IMR-90 (cell line): ENCODE measurements around the gene TIAM2. TPM values are rescaled to one million over a fixed set of nuclear protein-coding genes. Genes with fewer than 3 reads are reported as not detected.

Experiments
- ATAC-seq: fragments of 200-7000 bp; cut with Tn5 transposase; 2 replicates; pipeline ENCODE4 v1.9.1; 2020; ENCODE audit warnings: low read depth, mild to moderate bottlenecking, moderate library complexity
- BruUV-seq: library from RNA; stranded (reverse); fragments of 400-500 nt; replicated peaks from 2 replicates; lab custom pipeline; 2021; lab: Mats Ljungman, UMichigan
- CTCF ChIA-PET: fragments of 300-600 bp; formaldehyde crosslinking; extraction: SDS; loops from one replicate; lab custom pipeline; 2021; ENCODE audit warnings: antibody characterized with exemption; lab: Yijun Ruan, JAX
- POLR2A ChIA-PET: fragments of 300-600 bp; sonication (Branson Sonifier 250); formaldehyde crosslinking; loops from one replicate; lab custom pipeline; 2022; ENCODE audit warnings: antibody characterized with exemption; ENCODE audit not compliant: unreplicated experiment; lab: Charles Lee
- DNase-seq: peaks from one replicate; pipeline ENCODE4 v3.0.0; 2013
- H2AFZ ChIP-seq: replicated peaks from 2 replicates; pipeline ENCODE3; 2013; ENCODE audit warnings: low read length, mild to moderate bottlenecking; ENCODE audit not compliant: poor library complexity
- H2AK5ac ChIP-seq: 2 replicates; pipeline ENCODE4 v1.6.1; 2013; ENCODE audit warnings: low read depth, low read length, inconsistent platforms
- H2AK9ac ChIP-seq: replicated peaks from 2 replicates; pipeline ENCODE3; 2013; ENCODE audit warnings: mild to moderate bottlenecking, low read depth, low read length, moderate library complexity; ENCODE audit not compliant: poor library complexity
- H2BK120ac ChIP-seq: 2 replicates; pipeline ENCODE4 v1.6.1; 2013; ENCODE audit warnings: low read depth, low read length, inconsistent platforms
- H2BK15ac ChIP-seq: 3 replicates; pipeline ENCODE4 v1.6.1; 2013; ENCODE audit warnings: low read depth, low read length, inconsistent platforms
- H2BK20ac ChIP-seq: 2 replicates; pipeline ENCODE4 v1.6.1; 2013; ENCODE audit warnings: low read depth, mild to moderate bottlenecking, inconsistent platforms, low read length, moderate library complexity
- H2BK5ac ChIP-seq: 2 replicates; pipeline ENCODE4 v1.6.1; 2013; ENCODE audit warnings: mild to moderate bottlenecking, low read depth, low read length, inconsistent platforms; ENCODE audit not compliant: poor library complexity, severe bottlenecking
- H3K14ac ChIP-seq: replicated peaks from 2 replicates; pipeline ENCODE4 v1.6.1; 2013; ENCODE audit warnings: low read depth, low read length, inconsistent platforms
- H3K18ac ChIP-seq: 2 replicates; pipeline ENCODE4 v1.6.1; 2013; ENCODE audit warnings: low read depth, low read length, control low read depth
- H3K23ac ChIP-seq: 2 replicates; pipeline ENCODE4 v1.6.1; 2013; ENCODE audit warnings: low read depth, low read length, inconsistent platforms
- H3K27ac ChIP-seq: 2 replicates; pipeline ENCODE4 v1.5.1; 2013; ENCODE audit warnings: mild to moderate bottlenecking, control low read depth, low read length; ENCODE audit not compliant: insufficient read depth
- H3K27me3 ChIP-seq: 2 replicates; pipeline ENCODE4 v1.6.1; 2013; ENCODE audit warnings: low read length; ENCODE audit not compliant: control insufficient read depth, insufficient read depth
- H3K36me3 ChIP-seq: 2 replicates; pipeline ENCODE4 v1.6.1; 2013; ENCODE audit warnings: low read length, mixed read lengths; ENCODE audit not compliant: control insufficient read depth, insufficient read depth
- H3K4ac ChIP-seq: 2 replicates; pipeline ENCODE4 v1.6.1; 2013; ENCODE audit warnings: low read depth, low read length, inconsistent platforms
- H3K4me1 ChIP-seq: 2 replicates; pipeline ENCODE4 v1.6.1; 2013; ENCODE audit warnings: low read length, mixed read lengths; ENCODE audit not compliant: control insufficient read depth, insufficient read depth
- H3K4me2 ChIP-seq: 2 replicates; pipeline ENCODE4 v1.6.1; 2013; ENCODE audit warnings: low read depth, mild to moderate bottlenecking, control low read depth, low read length, moderate library complexity
- H3K4me3 ChIP-seq: 2 replicates; pipeline ENCODE4 v1.5.1; 2013; ENCODE audit warnings: low read depth, mild to moderate bottlenecking, control low read depth, low read length, moderate library complexity; ENCODE audit not compliant: insufficient read depth
- H3K56ac ChIP-seq: 2 replicates; pipeline ENCODE4 v1.6.1; 2013; ENCODE audit warnings: low read length, inconsistent platforms; ENCODE audit not compliant: insufficient read depth; ENCODE audit errors: extremely low read depth
- H3K79me1 ChIP-seq, 2 experiments: 2 replicates each; pipeline ENCODE4 v1.6.1; 2013; ENCODE audit warnings: low read length in 2 of 2, inconsistent platforms in 1 of 2, low read depth in 1 of 2
- H3K9ac ChIP-seq: 2 replicates; pipeline ENCODE4 v1.6.1; 2013; ENCODE audit warnings: low read depth, low read length, control low read depth
- H3K9me1 ChIP-seq: 2 replicates; pipeline ENCODE4 v1.6.1; 2013; ENCODE audit warnings: low read length, inconsistent platforms; ENCODE audit not compliant: insufficient read depth
- H3K9me3 ChIP-seq: 2 replicates; pipeline ENCODE4 v1.6.1; 2013; ENCODE audit warnings: low read length; ENCODE audit not compliant: control insufficient read depth, insufficient read depth
- H4K20me1 ChIP-seq: 2 replicates; pipeline ENCODE4 v1.6.1; 2013; ENCODE audit warnings: low read length, inconsistent platforms; ENCODE audit not compliant: insufficient read depth
- H4K5ac ChIP-seq: 2 replicates; pipeline ENCODE4 v1.6.1; 2013; ENCODE audit warnings: mild to moderate bottlenecking, low read depth, low read length, control low read depth
- H4K8ac ChIP-seq, 2 experiments: 2 replicates each; pipeline ENCODE4 v1.6.1; 2013; ENCODE audit warnings: low read depth in 2 of 2, low read length in 2 of 2, control low read depth in 1 of 2, inconsistent platforms in 1 of 2
- H4K91ac ChIP-seq: 2 replicates; pipeline ENCODE4 v1.6.1; 2013; ENCODE audit warnings: low read depth, low read length, inconsistent platforms; ENCODE audit not compliant: insufficient read depth
- FOS ChIP-seq: fragments of 150-350 bp; IDR thresholded peaks from 2 replicates; pipeline ENCODE4 v1.6.1; 2016; ENCODE audit warnings: low read depth, low read length
- MAFK ChIP-seq: IDR thresholded peaks from 2 replicates; pipeline ENCODE4 v1.6.1; 2012; ENCODE audit warnings: low read depth, low read length, improper control_type of control experiment
- MXI1 ChIP-seq: IDR thresholded peaks from 2 replicates; pipeline ENCODE4 v1.6.1; 2012; ENCODE audit warnings: low read depth, mild to moderate bottlenecking, low read length, moderate library complexity, borderline replicate concordance
- POLR2A ChIP-seq: IDR thresholded peaks from 2 replicates; pipeline ENCODE4 v1.6.1; 2012; ENCODE audit warnings: mild to moderate bottlenecking, low read depth, low read length
- RCOR1 ChIP-seq: IDR thresholded peaks from 2 replicates; pipeline ENCODE4 v1.6.1; 2012; ENCODE audit warnings: mild to moderate bottlenecking, low read length, improper control_type of control experiment; ENCODE audit not compliant: insufficient replicate concordance
- WGBS, 2 experiments: methylation state at CpG; one replicate each; pipeline versions ENCODE4 v1.1.5 to v1.1.7; 2013; ENCODE audit warnings: missing lambda C conversion rate in 2 of 2; ENCODE audit not compliant: insufficient read length in 1 of 2; ENCODE audit errors: extremely low coverage in 2 of 2; 5-methylcytosine and 5-hydroxymethylcytosine counted together
- dilution Hi-C: fragments of 300-500 bp; cut with HindIII; formaldehyde crosslinking; loops from one replicate; pipeline ENCODE4 v1.14.3; 2018; ENCODE audit warnings: low sequenced_read_pairs; ENCODE audit not compliant: unreplicated experiment
- in situ Hi-C: fragments of 300-500 bp; cut with MboI; formaldehyde crosslinking; loops from 3 replicates; pipeline ENCODE4 v1.14.3; 2019; ENCODE audit warnings: low sequenced_read_pairs, inconsistent platforms, mixed read lengths
- intact Hi-C: fragments of 100-400 bp; cut with micrococcal nuclease; formaldehyde crosslinking; loops from 2 replicates; pipeline ENCODE4 v1.10.0; 2022
- polyA plus RNA-seq, 3 experiments: library from polyadenylated mRNA; depleted of rRNA; stranded (reverse); fragments of >200 nt; gene quantifications; 2 replicates each; pipeline ENCODE4 v1.2.3, GENCODE V29; 2012; ENCODE audit warnings: low replicate concordance in 1 of 3
- total RNA-seq: library from RNA; depleted of rRNA; stranded (reverse); fragments of >200 nt; gene quantifications from 2 replicates; pipeline ENCODE4 v1.2.3, GENCODE V29; 2012
- TF ChIP-seq, protein P1 (sequence below): fragments of 150-350 bp; IDR thresholded peaks from 2 replicates; pipeline ENCODE4 v1.6.1; 2017; ENCODE audit warnings: mild to moderate bottlenecking, antibody characterized with exemption, low read length, low read depth
- TF ChIP-seq, protein P2 (sequence below): conservative IDR thresholded peaks from 2 replicates; pipeline ENCODE4 v1.5.1; 2012; ENCODE audit warnings: mild to moderate bottlenecking, low read depth, low read length, improper control_type of control experiment

TIAM2 gene
- total and polyA plus RNA-seq, 2 of the 4 experiments (the other 2 are of a cell fraction) = 3.1 to 4.7 TPM

DNA sequence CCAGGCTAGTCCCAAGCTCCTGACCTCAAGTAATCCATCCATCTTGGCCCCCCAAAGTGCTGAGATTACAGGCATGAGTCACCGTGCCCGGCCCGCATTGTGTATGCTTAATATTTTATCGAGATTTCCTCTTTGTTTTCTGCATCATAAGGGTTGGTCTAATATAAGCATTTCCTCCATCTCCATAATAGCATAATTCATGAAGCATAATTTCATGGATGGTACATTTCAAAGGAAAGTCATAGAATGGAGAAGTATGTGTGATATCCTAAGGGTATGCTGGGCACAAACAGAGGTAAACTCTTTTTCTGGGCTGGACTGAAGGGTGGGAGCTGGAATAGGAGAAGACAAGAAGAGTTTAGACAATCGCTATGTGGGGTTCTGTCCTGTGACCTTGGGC, 17.5 kb upstream of the TIAM2 start:
- no peak overlapping the region for H3K4ac ChIP-seq
- no peak overlapping the region for H3K56ac ChIP-seq
- no TSS peak for BruUV-seq
- no peaks in the 10 kb centered on the region for H3K79me1 ChIP-seq
- no peak overlapping the region for H3K27ac ChIP-seq
- no peak overlapping the region for H3K4me2 ChIP-seq
- no peak overlapping the region for H2BK120ac ChIP-seq
- no peak overlapping the region for H2AFZ ChIP-seq
- H3K9me3 ChIP-seq = no peaks in the 10 kb centered on the region
- H2AK9ac ChIP-seq = no peak overlapping the region
- ATAC-seq = no peak
- intact Hi-C loops = no loop called here
- no peak overlapping the region for H4K5ac ChIP-seq
- H3K14ac ChIP-seq = no peak overlapping the region
- no peak overlapping the region for H3K23ac ChIP-seq
- no peak for DNase-seq
- H4K20me1 ChIP-seq = no peaks in the 10 kb centered on the region
- no peak overlapping the region for H2BK15ac ChIP-seq
- no CpG with 5 or more reads among the region's 5 CpGs for WGBS, 2 experiments
- POLR2A ChIA-PET = no interaction called here
- no peak overlapping the region for H4K8ac ChIP-seq
- H3K18ac ChIP-seq = no peak overlapping the region
- no peak overlapping the region for H2BK5ac ChIP-seq
- H3K9ac ChIP-seq = no peak overlapping the region
- no peaks in the 10 kb centered on the region for H3K36me3 ChIP-seq
- no peak overlapping the region for H3K4me3 ChIP-seq
- no peak overlapping the region for H2AK5ac ChIP-seq
- in situ Hi-C loops = no loop called here
- H4K91ac ChIP-seq = no peak overlapping the region
- H3K4me1 ChIP-seq = no peaks in the 10 kb centered on the region
- H3K27me3 ChIP-seq = no peaks in the 10 kb centered on the region
- no peak for TF ChIP-seq POLR2A
- no peak for TF ChIP-seq FOS
- TF ChIP-seq RCOR1 = no peak
- no peak for TF ChIP-seq MAFK
- TF ChIP-seq MXI1 = no peak
- TF ChIP-seq, protein P1, sequence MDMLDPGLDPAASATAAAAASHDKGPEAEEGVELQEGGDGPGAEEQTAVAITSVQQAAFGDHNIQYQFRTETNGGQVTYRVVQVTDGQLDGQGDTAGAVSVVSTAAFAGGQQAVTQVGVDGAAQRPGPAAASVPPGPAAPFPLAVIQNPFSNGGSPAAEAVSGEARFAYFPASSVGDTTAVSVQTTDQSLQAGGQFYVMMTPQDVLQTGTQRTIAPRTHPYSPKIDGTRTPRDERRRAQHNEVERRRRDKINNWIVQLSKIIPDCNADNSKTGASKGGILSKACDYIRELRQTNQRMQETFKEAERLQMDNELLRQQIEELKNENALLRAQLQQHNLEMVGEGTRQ = no peak
- TF ChIP-seq, protein P2, sequence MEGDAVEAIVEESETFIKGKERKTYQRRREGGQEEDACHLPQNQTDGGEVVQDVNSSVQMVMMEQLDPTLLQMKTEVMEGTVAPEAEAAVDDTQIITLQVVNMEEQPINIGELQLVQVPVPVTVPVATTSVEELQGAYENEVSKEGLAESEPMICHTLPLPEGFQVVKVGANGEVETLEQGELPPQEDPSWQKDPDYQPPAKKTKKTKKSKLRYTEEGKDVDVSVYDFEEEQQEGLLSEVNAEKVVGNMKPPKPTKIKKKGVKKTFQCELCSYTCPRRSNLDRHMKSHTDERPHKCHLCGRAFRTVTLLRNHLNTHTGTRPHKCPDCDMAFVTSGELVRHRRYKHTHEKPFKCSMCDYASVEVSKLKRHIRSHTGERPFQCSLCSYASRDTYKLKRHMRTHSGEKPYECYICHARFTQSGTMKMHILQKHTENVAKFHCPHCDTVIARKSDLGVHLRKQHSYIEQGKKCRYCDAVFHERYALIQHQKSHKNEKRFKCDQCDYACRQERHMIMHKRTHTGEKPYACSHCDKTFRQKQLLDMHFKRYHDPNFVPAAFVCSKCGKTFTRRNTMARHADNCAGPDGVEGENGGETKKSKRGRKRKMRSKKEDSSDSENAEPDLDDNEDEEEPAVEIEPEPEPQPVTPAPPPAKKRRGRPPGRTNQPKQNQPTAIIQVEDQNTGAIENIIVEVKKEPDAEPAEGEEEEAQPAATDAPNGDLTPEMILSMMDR = no peak
- no peak overlapping the region for H2BK20ac ChIP-seq
- dilution Hi-C loops = no loop called here
- CTCF ChIA-PET = no interaction called here
- H3K9me1 ChIP-seq = no peaks in the 10 kb centered on the region; the same call in 1 of the 2 replicates
